KMS-11 (cell line): ENCODE results near the gene CDKL5.
"Not testable (repeated sequence)": the region's sequence is repeated elsewhere in the genome, so short reads cannot be mapped to it uniquely, and the experiment has no call there.

Source experiments
- H2AFZ ChIP-seq: fragments of 200-600 bp; sonication (generic); 2 replicates; pipeline ENCODE4 v1.6.1; 2016; ENCODE audit warnings: antibody characterized with exemption, mixed run types, low read depth
- H3K27ac ChIP-seq: fragments of 200-600 bp; sonication (generic); 2 replicates; pipeline ENCODE4 v1.6.1; 2016; ENCODE audit warnings: mild to moderate bottlenecking, mixed run types
- H3K27me3 ChIP-seq: fragments of 200-600 bp; sonication (generic); 2 replicates; pipeline ENCODE4 v1.6.1; 2017; ENCODE audit warnings: mild to moderate bottlenecking, low read depth, mixed run types, moderate library complexity; ENCODE audit not compliant: insufficient read depth
- H3K36me3 ChIP-seq: fragments of 200-600 bp; sonication (generic); 2 replicates; pipeline ENCODE4 v1.6.1; 2017; ENCODE audit warnings: mild to moderate bottlenecking, mixed run types; ENCODE audit not compliant: insufficient read depth
- H3K4me1 ChIP-seq: fragments of 200-600 bp; sonication (generic); 2 replicates; pipeline ENCODE4 v1.6.1; 2016; ENCODE audit warnings: mild to moderate bottlenecking, low read depth, mixed run types; ENCODE audit not compliant: poor library complexity, severe bottlenecking
- H3K4me2 ChIP-seq: fragments of 200-600 bp; sonication (generic); 2 replicates; pipeline ENCODE4 v1.7.0; 2016; ENCODE audit warnings: mild to moderate bottlenecking, mixed run types
- H3K4me3 ChIP-seq: fragments of 200-600 bp; sonication (generic); IDR thresholded peaks from 2 replicates; pipeline ENCODE4 v1.6.1; 2017; ENCODE audit warnings: low read depth, low read length, mixed read lengths; ENCODE audit not compliant: insufficient read depth
- H3K79me2 ChIP-seq: fragments of 200-600 bp; sonication (generic); 2 replicates; pipeline ENCODE4 v1.6.1; 2016; ENCODE audit warnings: low read depth, mixed run types; ENCODE audit not compliant: insufficient read depth
- H3K9ac ChIP-seq: fragments of 200-600 bp; sonication (generic); 2 replicates; pipeline ENCODE4 v1.6.1; 2016; ENCODE audit warnings: mild to moderate bottlenecking, mixed run types
- H4K20me1 ChIP-seq: fragments of 200-600 bp; sonication (generic); 2 replicates; pipeline ENCODE4 v1.6.1; 2016; ENCODE audit warnings: mild to moderate bottlenecking, mixed run types; ENCODE audit not compliant: insufficient read depth
- TF ChIP-seq, protein P1 (sequence below): fragments of 200-600 bp; sonication (generic); conservative IDR thresholded peaks from 2 replicates; pipeline ENCODE4 v1.6.1; 2017; ENCODE audit warnings: low read depth, mild to moderate bottlenecking, antibody characterized with exemption, low read length, moderate library complexity, mixed read lengths

CDKL5 gene

DNA sequence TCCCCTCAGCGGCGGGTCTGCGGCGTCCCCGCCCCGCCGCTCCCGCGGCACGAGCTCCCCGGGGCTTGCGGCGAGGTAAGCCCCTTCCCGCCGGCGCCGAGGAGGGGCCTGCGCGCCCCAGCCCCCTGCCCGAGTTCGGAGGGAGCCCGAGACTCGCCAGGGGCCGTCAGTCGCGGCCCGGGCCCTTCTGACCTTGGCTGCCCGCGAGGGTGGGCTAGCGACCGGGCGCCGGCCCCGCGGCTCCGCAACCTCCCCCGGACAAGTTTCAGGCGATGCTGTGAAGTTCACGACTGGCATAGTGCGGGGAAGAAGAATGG, 554 bp downstream of the CDKL5 start:
- H3K27ac ChIP-seq: no peak overlapping the region
- H3K9ac ChIP-seq: no peak overlapping the region; the same call in 1 of the 2 replicates
- H3K4me2 ChIP-seq: peak overlapping the region; percentile 34
- H2AFZ ChIP-seq: peak overlapping the region; percentile 73
- no peak overlapping the region for H3K4me3 ChIP-seq
- H3K36me3 ChIP-seq: no peaks in the 10 kb centered on the region
- H4K20me1 ChIP-seq: no peaks in the 10 kb centered on the region
- peaks cover 14% of the 10 kb centered on the region for H3K4me1 ChIP-seq
- no peaks in the 10 kb centered on the region for H3K79me2 ChIP-seq
- TF ChIP-seq, protein P1, sequence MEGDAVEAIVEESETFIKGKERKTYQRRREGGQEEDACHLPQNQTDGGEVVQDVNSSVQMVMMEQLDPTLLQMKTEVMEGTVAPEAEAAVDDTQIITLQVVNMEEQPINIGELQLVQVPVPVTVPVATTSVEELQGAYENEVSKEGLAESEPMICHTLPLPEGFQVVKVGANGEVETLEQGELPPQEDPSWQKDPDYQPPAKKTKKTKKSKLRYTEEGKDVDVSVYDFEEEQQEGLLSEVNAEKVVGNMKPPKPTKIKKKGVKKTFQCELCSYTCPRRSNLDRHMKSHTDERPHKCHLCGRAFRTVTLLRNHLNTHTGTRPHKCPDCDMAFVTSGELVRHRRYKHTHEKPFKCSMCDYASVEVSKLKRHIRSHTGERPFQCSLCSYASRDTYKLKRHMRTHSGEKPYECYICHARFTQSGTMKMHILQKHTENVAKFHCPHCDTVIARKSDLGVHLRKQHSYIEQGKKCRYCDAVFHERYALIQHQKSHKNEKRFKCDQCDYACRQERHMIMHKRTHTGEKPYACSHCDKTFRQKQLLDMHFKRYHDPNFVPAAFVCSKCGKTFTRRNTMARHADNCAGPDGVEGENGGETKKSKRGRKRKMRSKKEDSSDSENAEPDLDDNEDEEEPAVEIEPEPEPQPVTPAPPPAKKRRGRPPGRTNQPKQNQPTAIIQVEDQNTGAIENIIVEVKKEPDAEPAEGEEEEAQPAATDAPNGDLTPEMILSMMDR: no peak
- no peaks in the 10 kb centered on the region for H3K27me3 ChIP-seq

DNA sequence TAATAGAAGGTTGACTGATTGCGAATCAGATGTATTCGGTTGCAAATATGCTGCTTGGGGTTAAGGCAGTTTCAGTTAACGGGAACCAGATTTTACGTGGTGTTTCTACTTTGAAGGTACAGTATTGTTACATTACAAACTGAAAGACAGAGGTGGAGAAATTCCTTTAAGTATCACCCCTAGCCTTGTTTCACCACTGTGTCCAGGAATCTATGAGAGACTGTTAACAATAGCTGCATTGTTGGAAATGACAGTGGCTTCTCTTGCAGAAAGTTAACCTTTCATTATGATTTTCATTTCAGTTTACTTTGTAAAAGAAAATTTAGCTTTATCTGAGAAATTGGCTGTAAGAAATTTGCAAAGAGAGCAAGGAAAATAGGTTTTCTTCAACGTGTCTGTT, 2.6 kb downstream of the CDKL5 start:
- Histone ChIP-seq H3K4me1 (peaks cover 14% of the 10 kb centered on the region), H4K20me1 (no peaks in the 10 kb centered on the region), H2AFZ (no peak overlapping the region), H3K4me2 (no peak overlapping the region), H3K27me3 (no peaks in the 10 kb centered on the region), H3K9ac (no peak overlapping the region), H3K79me2 (no peaks in the 10 kb centered on the region), H3K36me3 (no peaks in the 10 kb centered on the region), H3K4me3 (no peak overlapping the region), H3K27ac (no peak overlapping the region)
- TF ChIP-seq, protein P1: no peak

DNA sequence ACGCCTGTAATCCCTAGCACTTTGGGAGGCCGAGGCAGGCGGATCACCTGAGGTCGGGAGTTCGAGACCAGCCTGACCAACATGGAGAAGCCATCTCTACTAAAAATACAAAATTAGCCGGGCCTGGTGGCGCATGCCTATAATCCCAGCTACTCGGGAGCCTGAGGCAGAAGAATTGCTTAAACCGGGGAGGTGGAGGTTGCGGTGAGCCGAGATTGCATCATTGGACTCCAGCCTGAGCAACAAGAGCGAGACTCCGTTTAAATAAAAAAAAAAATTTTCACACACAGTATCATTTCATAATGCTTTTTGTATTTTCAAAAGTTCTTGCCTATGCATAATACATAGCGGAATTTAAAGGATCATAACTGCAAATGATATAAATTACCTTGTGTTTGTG, 7.9 kb downstream of the CDKL5 start:
- not testable (repeated sequence) for H3K4me1 ChIP-seq, H3K4me3 ChIP-seq, H3K4me2 ChIP-seq, H3K36me3 ChIP-seq, H3K27ac ChIP-seq, H2AFZ ChIP-seq, H4K20me1 ChIP-seq, H3K79me2 ChIP-seq, H3K9ac ChIP-seq, H3K27me3 ChIP-seq

DNA sequence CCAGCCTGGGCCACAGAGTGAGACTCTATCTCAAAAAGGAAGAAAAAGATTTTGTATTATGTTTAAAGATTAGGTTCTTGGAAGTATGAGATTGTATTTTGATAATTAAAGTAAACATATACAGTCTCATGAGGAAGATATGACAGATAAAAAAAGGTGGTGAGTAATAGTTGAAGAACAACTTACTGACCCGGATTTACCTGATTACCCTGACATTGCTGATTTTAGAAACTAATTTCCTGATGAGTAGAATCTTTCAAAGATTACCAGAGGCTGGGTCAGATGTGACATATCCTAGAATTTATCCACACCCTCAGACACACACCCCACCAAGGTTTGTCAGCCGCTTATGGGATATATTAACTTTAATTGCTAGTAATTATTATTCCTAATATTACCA, 9.5 kb downstream of the CDKL5 start:
- H2AFZ ChIP-seq: no peak overlapping the region

DNA sequence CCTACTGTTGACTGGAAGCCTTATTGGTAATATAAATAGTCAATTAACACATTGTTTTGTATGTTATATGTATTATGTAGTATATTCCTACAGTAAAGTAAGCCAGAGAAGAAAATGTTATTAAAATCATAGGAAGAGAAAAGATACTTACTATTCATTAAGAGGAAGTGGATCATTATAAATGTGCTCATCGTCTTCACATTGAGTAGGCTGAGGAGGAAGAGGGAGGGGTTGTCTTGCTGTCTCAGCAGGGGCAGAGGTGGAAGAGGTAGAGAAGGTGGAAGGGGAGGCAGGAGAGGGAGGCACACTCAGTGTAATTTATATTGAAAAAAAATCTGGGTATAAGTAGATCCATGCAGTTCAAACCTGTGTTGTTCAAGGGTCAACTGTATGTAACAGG, 10.6 kb downstream of the CDKL5 start:
- H3K27me3 ChIP-seq: no peaks in the 10 kb centered on the region
- H3K4me3 ChIP-seq: no peak overlapping the region
- no peak overlapping the region for H3K9ac ChIP-seq
- TF ChIP-seq, protein P1: no peak
- H3K36me3 ChIP-seq: no peaks in the 10 kb centered on the region
- H4K20me1 ChIP-seq: no peaks in the 10 kb centered on the region
- no peaks in the 10 kb centered on the region for H3K79me2 ChIP-seq
- H2AFZ ChIP-seq: no peak overlapping the region
- no peaks in the 10 kb centered on the region for H3K4me1 ChIP-seq
- H3K27ac ChIP-seq: no peak overlapping the region
- no peak overlapping the region for H3K4me2 ChIP-seq

More for the DNA sequence above, 9.5 kb downstream of the CDKL5 start:
- Histone ChIP-seq H3K79me2 (no peaks in the 10 kb centered on the region), H3K9ac (no peak overlapping the region), H4K20me1 (no peaks in the 10 kb centered on the region), H3K4me2 (no peak overlapping the region), H3K4me1 (no peaks in the 10 kb centered on the region), H3K27me3 (no peaks in the 10 kb centered on the region), H3K4me3 (no peak overlapping the region), H3K27ac (no peak overlapping the region), H3K36me3 (no peaks in the 10 kb centered on the region)
- TF ChIP-seq, protein P1: no peak
